ENCODE data around the gene SDF2L1.

GRCh38 chr22:21632931-21633330, 9.2 kb upstream of the SDF2L1 start:
- TF ChIP-seq, protein P1, sequence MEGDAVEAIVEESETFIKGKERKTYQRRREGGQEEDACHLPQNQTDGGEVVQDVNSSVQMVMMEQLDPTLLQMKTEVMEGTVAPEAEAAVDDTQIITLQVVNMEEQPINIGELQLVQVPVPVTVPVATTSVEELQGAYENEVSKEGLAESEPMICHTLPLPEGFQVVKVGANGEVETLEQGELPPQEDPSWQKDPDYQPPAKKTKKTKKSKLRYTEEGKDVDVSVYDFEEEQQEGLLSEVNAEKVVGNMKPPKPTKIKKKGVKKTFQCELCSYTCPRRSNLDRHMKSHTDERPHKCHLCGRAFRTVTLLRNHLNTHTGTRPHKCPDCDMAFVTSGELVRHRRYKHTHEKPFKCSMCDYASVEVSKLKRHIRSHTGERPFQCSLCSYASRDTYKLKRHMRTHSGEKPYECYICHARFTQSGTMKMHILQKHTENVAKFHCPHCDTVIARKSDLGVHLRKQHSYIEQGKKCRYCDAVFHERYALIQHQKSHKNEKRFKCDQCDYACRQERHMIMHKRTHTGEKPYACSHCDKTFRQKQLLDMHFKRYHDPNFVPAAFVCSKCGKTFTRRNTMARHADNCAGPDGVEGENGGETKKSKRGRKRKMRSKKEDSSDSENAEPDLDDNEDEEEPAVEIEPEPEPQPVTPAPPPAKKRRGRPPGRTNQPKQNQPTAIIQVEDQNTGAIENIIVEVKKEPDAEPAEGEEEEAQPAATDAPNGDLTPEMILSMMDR (IDR thresholded peaks at IDR 0.05), result no peak
- no peak for TF ChIP-seq POLR2A (IDR thresholded peaks at IDR 0.05)
